GM21447 (cell line): Measurements from ENCODE around the gene NCOA3.

ENCODE experiments used
- ATAC-seq: cut with Tn5 transposase; IDR thresholded peaks from one replicate; pipeline ENCODE4 v1.9.1; 2021; ENCODE audit not compliant: unreplicated experiment

The NCOA3 gene

DNA sequence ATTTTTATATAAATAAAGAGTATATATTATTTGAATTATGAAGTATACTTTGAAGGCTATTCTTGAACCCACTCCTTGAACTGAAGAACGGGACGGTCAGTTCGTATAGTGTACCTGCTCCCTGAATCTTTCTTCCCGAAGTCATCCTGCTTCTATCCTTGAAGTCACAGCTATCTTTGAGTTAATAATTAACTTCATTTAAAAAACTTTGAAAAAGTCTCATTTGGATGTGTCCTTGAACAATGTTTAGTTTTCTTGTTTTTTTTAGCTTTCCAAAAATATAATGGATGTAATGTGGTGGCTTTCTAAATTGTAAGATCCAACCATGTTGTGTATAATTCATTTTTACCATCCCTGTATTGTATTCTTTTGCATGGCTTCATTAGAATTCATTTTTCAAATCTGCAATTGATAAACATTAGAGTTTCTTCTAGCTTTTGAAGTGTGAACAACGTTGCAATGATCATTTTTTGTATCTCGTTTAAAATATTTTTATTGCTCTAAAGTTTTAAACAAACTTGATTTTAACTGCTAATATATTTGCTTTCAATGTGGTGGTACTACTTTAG is 94.4 kb downstream of the NCOA3 start:
- no peak for ATAC-seq

DNA sequence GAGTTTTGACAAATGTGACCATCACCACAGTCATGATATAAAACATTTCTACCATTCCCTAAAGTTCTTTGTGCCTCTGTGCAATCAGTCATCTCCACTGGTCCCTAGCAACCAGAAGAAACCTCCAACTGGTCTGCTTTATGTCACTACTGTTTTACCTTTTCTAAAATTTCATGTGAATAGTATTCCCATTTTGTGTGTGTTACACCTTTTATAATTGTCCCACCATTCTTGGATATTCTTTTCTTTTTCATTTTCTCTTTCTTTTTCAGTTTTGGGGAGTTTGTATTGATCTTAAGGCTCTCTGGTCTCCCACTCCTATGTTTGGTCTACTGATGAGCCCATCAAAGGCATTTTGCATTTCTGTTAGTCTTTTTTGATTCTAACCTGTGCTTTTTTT is 95.4 kb downstream of the NCOA3 start:
- no peak for ATAC-seq

DNA sequence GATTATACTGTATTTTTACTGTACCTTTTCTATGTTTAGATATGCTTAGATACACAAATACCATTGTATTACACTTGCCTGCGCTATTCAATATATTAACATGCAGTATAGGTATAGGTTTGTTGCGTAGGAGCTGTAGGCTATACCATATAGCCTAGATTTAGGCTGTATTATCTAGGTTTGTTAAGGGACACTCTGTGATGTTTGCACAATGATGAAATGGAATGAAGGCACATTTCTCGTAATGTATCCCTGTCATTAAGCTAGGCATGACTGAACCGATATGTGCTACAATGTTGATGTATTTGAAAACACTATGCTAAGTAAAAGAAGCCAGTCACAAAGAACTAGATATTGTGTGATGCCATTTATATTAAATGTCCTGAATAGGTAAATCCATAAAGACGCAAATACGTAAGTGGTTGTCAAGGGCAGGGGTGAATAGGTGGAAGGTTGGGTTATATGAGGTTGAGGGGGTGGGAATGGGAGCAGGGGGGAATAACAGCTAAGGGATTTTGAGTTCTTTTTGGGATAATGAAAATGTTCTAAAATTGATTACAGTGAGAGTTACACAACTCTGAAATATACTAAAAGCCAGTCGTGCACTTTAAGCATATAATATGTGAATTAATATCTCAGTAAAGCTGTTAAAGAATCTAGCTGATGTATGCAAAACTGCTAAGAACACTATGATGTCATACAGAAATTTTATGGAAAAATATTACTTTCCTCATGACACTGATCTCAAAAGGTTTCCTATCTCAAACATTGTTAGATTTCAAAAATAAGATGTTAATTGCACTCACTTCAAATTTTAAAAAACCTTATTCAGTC is 97.4 kb downstream of the NCOA3 start:
- ATAC-seq = no peak

DNA sequence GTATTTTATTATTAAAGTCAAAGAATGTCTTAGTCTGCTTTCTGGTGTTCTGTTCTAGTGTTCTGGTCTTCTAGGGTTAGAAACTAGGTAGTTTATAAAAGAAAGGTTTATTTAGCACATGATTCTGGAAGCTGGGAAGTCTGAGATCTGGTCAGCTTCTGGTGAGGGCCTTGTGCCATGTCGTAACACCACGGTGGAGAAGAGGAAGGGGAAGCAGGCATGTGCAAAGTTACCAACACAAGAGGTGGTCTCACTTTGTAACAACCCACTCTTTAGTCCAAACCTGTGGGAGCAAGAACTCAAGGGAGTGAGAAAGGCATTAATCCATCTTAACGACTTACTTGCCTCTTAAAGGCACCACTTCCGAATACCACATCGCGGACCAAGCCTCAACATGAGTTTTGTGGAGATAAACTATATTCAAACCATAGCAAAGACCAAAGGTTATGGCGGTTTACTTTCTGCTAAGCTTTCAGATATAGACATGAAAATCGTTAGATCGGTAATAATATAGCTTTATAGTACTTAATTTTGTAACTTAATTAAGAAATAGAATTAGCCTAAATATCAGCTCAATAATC is 99.4 kb downstream of the NCOA3 start:
- no peak for ATAC-seq

DNA sequence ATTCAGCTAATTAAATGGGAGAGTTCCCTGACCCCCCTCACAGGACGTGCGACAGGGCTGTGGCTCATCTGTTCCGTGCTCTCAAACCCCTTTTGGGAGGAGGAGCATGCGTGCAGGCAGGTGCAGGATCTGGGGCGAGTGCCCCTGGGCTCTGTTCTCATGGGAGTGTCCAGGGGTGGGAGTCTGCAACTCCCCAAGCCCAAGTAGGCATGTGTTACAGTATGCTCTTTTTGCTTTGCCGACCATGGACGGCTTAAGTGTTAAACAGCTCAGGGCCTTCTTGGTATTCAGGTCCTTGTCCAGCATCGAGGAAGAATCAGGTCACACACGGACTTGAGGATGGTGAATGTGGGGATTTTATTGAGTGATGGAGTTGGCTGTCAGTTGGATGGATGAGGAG is 101.6 kb downstream of the NCOA3 start:
- no peak for ATAC-seq

DNA sequence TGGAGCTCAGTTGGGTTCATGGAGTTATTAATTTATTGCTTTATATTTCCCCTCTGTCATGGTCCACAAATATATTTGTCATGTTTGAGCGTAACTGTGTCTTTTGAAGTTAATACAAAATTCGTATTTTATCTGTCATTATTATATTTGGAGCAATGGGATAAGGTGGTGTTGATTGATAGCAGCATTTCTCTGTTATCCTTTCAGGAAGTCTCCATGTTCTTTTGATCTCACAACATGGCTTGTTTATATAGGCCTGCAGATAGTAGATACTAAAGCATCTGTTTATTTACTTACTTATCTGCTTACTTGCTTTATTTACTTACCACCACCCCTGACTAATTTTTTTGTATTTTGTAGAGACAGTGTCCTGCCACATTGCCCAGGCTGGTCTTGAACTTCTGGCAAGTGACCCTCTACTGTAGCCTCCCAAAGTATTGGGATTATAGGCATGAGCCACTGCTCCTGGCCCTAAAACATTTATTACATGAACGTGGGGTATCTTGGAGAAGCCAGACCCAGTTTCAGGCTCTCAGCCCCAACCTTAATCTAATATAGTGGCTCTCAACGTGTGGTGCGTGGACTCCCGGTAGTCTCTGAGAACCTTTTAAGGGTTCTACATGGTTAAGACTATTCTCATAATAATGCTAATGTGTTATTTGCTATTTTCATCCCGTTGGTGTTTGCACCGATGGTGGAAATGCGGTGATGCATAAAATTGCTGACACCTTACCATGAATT is 104.2 kb downstream of the NCOA3 start:
- no peak for ATAC-seq

DNA sequence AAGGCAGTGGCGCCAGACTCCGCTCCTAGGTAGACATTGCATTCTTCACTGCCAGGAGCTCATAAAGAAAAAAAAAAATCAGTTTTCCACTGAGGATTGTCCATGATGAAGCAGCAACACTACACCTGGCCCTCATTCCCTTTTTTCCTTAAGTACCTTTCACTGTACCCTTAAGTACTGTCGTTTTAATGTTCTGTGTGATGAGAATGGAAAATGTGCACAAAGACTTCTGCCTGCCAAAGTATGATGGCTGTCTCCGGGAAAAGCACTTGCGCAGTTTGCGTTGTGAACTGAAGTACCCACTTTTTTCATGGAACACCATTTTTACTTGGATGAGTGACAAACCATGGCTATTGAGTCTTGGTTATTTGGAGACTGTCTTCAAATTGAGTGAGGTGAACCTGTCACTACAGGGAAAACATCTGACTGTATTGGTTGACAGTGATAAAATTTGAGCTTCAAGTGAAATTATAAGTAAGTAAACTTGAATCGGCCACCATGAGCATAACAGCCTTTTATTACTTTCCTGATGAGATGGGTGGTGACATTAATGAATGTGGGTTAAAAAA is 104.8 kb downstream of the NCOA3 start:
- no peak for ATAC-seq

DNA sequence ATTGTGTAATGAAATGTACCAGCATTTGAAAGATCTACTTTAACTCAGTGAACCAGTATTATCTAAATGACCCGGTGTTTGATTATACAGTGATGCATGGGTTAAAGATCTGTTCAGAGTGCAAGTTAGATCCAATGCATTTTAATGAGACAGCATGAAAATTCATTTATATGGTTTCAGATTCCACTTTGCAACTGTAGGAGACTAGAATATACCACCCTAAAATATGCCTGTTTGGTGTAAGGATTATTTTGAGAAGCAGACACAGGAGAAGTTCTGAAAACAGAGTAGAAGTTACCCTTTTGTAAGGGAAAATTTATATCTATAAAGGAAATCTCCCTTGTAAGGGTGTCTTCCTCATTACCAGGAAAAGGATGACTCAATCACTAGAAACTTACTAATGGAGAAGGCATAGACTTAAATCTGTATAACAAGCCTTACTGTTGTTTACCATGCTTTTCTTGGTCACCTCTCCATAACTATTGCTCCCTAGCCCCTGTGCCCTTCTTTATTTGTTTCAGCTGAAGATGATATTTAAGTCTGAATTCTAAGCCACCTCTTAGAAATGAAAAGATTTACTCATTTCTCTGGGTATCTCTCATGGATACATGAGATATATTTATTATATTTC is 105.4 kb downstream of the NCOA3 start:
- ATAC-seq = no peak

DNA sequence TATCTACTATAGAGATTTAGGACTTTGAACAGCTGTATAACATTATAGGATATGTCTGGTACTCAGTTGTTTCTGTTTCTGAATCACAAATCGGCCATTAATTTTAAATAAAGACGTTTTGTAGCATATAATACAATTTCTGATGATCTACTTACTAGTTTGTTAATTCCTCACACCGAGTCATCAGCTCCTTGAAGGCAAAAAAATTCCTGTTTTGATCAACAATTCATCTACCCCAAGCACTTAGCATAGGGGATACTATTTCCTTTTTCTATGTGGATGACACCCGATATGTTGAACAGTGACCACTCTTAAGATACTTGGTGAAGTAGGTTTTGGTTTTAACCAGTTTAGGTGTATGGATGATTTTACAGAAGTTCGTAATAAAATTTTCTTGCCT is 107.3 kb downstream of the NCOA3 start:
- ATAC-seq = no peak

DNA sequence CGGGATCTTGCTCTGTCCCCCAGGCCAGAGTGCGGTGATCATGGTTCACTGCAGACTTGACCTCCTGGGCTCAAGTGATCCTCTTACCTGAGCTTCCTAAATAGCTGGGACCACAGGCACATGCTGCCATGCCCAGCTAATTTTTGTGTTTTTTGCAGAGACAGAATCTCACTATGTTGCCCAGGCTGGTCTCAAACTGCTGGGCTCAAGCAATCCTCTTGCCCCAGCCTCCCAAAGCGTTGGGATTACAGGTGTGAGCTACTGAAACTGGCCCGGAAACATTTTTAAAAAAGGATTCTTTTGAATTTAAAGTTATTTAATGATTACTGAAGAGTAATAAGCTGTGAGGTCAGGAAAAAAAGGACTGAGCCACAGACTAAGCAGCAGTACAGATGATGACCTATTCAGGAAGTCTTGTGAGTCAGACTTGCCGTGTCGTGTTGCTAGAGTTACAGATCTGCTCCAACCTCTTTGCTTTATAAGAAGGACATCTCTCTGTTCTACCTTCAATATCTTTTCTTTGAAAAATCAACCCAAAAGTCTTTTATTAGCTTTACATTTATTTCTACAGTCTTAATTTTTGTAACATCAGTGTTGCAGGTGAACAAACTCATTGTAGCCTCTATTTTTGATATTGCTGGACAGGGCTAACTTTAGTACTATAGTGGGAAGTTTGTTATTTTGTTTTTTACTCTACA is 108.7 kb downstream of the NCOA3 start:
- peak; percentile 74 for ATAC-seq

DNA sequence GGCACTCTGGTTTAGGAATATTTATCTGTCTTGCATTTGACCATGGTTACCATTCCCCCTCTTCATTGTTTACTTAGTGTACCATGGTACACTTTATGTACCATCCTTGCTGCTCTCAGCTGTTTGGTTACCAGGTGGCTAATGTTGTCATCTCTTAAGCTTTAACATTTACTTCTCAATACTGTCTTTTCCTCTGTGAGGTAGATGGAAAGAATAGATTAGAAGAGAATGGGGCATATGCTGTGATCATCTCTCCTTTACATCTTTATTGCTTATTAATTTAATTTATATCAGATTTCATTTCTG is 109.2 kb downstream of the NCOA3 start:
- no peak for ATAC-seq

DNA sequence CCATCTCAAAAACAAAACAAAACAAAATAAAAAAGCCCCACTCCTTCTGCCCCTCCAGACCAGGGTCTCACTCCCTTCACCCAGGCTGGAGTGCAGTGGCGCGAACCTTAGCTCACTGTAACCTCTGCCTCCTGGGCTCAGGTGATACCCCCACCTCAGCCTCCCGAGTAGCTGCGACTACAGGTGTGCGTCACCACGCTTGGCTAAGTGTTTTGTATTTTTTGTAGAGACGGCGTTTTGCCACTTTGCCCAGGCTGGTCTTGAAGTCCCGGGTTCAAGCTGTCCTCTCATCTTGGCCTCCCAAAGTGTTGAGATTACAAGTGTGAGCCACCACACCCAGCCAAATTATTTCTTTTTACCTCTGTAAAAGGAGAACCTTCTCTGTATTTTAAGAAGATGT is 110.1 kb downstream of the NCOA3 start:
- no peak for ATAC-seq

DNA sequence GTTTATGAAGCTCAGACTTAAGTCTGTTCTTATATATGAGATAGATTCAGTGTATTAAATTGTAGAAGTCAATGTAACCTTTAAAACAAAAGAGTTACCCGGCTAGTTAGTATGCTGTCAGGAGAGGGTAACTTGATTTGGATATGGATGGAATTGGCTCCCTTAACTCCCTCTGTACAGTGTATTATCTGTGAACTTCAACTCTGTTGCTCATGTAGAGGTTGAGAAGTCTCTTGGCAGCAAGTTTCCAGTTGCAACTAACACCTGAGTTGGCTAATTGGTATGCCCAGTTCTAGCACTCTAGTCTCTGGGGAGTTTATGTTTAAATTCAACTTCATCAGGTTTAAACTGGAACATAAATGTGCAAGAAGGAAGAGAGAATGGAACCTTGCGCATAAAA is 111.0 kb downstream of the NCOA3 start:
- ATAC-seq = no peak

DNA sequence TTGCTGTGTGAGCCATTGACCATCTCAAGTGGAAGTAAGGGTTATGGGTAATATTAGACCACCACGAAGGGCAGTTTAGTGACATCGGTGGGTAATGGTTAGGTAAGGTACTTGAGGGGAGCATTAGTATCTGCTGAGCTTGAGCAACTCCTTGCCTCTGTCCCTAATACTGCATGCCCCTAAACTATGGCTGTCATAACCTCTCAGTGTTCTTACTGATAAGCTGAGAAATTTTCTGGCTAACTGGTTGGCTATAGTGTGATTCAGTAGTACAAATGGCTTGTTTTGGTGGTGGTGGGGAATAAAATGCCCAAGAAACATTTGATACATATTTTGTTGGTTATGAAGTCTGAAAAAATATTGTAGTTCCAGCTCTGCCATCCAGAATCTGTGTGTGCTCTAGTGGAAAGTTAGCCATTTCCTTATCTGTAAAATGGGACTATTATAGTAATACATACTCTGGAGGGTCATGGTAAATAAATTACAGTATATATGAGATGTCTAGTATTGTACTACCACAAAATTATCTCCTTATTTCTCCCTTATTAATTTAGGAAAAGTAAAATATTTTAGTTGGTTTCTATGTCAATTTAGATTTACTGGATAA is 113.1 kb downstream of the NCOA3 start:
- no peak for ATAC-seq

DNA sequence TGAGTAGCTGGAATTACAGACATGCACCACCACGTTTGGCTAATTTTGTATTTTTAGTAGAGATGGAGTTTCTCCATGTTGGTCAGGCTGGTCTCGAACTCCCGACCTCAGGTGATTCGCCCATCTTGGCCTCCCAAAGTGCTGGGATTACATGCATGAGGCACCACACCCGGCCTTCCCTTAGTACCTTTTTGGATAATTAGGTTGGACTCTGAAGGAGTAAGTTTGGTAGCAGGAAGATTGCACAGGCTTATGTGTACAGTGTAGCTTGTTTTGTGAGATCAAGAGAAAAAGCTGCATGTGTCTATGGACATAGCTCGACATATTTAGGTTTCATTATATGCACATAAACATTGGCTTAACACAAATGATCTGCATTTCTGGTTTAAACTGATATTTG is 116.8 kb downstream of the NCOA3 start:
- no peak for ATAC-seq

DNA sequence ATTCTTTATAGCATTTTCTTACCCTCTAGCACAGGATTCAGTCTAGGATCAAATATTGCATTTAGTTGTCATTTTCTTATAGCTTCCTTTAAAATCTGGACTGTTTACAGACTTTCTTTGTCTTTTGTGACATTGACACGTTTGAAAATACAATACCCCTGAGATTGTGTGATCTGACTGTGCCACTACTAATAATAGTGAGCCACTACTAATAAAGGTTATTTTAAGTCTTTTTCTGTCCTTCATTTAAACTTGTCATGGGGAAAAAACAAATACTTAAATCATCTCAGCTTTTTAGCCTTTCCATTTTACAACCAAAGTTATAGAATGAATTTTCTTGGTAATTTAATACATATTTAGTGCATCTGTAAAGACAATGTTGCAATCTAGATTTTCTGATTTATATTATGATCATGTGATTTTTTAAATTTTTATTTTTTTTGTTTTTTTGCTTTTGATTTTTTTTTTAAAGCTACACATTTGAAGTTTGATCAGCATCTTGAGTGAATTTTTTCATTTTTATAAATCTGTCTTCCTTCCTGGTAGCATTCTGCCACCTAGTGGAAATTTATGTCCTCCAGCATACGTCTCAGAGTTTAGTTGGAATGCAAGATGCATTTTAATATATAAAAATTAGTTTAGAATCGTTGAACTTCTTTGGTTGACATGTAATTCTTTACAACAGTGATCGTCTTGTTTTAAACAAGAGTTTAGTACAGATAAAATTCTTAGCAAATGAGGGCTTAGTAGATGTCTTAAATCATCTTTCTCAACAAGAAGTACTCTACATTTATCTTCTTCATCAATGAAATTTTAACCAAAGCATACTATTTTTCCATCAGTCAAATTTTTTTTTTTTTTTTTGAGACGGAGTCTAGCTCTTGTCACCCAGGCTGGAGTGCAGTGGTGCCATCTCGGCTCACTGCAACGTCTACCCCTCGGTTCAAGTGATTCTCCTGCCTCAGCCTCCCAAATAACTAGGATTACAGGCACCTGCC is 119.4 kb downstream of the NCOA3 start:
- no peak for ATAC-seq

DNA sequence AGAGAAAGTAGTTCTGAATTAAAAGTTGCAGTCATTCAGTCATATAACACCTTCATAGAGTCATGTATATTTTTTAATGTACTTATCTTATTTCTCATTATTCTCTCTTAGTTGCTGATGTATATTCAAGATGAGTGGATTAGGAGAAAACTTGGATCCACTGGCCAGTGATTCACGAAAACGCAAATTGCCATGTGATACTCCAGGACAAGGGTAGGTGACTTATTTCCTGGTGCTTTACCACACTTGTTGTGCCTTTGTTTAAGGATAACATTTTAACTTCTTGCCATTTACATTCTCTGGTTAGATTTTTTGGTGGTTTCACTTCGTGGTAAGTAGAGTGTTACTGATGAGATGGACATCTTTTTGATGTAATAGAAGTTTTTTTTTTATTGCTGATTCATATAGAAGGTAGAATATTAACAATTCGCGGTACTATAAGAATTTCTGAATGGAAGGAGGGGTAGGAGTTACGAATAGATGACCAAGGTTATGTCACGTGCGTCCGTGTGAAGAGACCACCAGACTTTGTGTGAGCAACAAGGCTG is 120.5 kb downstream of the NCOA3 start:
- ATAC-seq = no peak

DNA sequence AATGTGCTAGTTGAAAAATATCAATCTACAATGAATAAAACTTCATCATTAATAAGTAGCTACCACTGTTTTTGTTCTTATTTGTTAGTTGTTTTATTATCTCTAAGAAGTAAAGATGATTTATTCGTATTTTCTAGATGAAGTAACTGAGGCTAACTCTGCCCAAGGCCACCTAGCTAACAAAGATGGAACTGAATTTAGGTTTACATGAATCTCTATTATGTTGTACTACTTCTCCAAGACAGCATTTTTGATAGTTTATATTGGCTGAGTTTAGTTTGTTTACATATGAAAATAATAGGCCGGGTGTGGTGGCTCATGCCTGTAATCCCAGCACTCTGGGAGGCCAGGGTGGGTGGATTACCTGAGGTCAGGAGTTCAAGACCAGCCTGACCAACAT is 121.5 kb downstream of the NCOA3 start:
- ATAC-seq = no peak

DNA sequence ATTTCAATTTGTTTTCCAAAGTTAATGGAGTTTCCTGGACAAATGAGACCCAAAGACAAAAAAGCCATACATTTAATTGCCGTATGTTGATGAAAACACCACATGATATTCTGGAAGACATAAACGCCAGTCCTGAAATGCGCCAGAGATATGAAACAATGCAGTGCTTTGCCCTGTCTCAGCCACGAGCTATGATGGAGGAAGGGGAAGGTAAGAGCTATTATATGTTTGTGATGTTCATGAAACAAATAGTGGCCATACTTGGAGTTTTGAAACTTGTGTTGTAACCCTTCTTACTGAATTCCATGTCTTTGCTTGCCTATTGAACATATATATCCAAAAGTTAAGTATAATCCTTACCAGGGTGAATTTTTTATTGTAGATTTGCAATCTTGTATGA is 125.9 kb downstream of the NCOA3 start:
- ATAC-seq = no peak
